Suppressor macrophage treated with lipopolysaccharide for 4 hours (primary cell): ENCODE measurements around the gene SGCG.

Source experiments
- DNase-seq: peaks from one replicate; pipeline ENCODE4 v3.0.0-alpha.2; 2020

The SGCG gene

DNA sequence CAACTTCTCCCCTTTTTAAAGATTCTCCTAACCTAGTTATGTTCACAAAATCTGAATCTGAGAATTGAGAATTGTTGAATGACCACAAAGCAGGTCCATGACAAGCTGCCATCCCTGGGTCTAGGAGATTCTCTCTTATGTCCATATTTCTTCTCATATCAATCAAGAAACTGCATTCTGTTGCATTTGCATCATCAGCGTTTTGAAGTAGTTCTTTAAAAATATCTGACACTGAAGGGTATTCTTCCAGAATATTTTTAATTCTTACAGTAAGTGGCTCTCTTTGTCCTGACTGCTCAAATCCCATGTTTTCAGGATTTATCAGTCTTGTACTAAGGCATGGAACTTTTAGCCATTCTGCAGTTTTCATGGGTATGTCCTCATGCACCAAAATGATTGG is 158.4 kb downstream of the SGCG start:
- DNase-seq = no peak

DNA sequence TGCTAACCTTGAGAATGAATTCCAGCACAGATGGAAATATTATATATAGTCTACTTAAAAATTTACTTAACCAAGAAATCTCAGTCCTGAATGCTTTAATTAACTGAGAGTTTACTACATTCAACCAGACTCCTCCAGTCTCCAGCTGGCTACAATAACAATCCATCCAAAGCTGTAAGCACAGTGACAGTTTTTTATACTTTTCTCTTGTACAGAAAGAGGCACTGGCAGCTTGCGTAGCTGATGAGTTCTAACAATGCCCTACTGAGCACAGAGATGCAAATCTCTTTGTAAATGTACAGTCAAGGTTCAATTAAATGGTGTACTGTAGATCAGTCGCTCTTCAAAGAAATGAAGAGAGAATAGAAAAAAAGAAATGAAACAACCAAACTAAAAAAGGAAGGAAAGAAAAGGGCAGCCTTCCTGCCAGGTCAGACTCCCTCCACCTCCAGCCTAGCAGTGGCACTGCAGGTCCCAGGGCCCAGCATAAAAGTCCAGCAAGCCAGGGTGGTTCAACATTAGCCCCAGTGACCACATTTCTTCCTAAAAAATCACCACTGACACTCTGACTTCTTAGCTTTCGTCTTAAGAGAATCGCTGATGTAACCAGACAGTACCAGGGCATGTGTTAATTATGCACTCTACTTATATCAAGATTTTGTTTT is 164.3 kb downstream of the SGCG start:
- no peak for DNase-seq

DNA sequence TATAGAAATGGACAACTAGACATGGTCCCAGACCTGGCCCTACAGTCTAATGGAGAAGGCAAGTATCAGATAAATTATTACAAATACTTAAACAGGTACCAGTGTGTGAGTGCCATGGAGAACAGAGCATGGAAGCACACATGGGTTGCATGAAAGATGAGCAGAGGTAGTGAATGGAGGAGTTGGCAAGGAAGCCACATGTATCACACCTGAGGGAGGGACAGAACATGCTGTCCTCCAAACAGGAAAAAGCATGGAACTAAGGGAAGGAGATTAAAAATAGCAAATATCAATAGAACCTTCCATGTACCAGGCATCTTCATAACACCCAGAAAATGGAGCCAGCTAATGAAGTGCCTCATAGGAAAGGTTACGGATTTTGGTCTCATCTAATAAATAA is 166.8 kb downstream of the SGCG start:
- DNase-seq = no peak

DNA sequence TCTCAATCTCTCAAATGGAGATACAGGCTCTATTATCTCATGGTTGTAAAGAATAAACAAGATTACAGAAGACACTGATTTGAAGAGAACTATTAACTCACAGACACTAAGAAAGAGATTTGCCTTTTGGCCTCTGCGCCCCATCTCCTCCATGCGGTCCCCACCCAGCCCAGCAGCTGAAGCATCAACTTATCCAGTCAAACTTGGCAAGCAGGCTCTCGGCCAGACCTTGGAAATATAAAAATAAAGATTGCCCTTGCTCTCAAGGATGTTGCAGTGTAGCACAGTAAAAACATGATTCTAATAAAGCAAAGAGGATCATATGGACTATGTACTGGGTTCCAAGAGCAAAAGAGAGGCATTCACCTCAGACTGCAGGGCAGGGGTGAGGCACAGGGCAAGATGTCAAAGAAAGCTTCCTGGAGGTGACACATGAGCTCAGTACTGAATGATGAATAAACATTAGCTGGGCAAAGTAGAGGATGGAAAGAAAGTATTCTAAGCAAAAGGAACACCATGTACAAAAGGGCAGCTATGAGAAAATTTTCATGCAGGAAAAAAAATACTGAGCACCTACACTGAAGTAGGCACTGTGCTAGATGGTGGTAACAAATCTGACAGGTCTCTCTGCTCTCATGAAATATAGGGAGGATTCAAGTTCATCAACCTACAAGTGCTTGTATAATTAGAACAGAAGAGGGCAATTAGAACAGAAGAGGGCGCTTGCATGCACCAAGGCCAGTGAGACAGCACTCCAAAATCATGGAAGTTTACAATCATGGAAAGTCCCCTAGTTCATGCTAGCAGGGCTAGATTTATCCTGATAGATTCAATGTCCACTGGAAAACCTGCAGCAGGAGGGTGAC is 167.7 kb downstream of the SGCG start:
- no peak for DNase-seq

DNA sequence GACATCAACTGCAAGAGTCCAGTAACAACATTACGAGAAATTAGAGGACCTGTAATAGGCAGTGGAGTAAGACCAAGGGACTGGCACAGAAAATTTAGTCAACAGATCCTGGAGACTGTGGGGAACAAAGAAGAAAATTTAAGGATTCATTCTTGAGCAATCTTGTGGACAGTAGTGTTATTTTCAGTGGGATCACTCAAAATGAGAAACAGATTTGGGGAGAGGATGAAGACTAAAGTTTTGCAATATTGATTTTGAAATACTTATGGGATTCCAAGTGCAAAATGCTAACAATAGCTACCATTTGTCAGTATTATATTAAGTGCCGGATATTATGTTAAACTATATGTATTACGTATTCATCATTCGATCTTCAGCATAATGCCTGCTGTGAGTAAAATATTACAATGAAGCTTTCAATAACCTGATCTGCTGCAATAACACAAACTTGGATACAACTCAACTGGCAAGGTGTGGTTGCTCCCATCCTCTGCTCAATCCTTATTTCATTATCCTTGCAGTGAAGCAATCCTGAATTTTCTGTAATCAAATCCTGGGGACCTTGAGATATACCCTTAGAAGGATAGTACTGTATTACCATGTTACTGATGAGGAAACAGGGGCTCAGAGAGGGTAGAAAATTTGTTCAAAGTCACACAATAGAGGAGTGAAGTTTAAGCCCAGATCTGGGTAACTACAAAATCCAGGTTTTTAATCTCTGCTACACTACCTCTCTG is 168.6 kb downstream of the SGCG start:
- DNase-seq = no peak

DNA sequence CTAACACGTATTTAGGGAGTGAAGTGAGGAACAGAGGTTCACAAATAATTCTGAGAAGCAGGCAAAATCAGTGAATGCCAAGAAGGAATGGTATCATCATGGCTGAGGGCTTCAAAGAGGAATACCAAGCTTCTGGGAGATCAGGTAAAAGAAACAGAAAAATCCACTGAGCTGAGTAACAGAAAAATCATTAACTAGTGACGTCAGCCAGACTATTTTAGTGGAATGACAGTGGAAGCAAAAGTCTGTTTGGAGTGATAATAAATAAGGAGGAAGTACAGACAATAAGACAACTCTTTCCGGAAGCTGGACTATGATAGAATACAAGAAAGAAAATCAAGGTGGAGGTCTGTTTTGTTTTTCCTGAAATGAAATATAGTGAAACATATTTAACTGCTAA is 169.2 kb downstream of the SGCG start:
- DNase-seq = no peak

DNA sequence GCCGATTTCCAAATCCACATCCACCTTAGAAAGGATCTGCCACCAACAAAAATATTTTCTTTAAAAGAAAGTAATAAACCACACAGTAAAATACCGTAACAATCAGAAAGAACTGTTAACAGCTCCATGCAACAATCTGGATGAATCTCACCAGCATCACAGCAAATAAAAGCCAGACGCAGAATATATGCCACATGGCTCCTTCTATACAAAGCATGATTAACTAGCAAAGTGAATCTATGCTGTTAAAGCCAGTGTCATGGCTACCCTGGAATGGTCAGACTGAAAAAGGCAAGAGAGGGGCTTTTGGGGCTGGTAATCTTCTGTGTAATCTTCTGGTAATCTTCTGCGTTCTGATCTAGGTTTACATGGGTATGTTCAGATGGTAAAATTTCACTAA is 171.4 kb downstream of the SGCG start:
- DNase-seq = no peak

DNA sequence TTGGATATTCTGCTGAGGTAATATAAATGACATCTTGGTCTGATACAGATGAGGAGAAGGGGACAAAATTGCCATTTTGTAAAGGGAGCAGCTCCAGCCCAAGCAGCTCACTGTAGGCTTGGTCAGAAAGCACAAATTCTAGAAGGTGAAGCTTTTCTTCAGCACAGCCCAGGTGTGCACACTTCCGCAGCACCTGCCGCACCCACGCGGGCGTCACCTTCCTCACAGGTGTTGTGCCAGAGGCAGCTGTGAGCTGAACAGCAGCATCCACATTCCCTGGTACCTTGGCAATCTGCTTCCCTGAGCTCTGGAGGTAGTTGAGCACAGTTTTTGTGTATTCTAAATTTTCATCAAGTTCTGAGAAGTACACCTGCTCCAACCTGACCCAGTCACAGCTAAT is 173.7 kb downstream of the SGCG start:
- DNase-seq = no peak

DNA sequence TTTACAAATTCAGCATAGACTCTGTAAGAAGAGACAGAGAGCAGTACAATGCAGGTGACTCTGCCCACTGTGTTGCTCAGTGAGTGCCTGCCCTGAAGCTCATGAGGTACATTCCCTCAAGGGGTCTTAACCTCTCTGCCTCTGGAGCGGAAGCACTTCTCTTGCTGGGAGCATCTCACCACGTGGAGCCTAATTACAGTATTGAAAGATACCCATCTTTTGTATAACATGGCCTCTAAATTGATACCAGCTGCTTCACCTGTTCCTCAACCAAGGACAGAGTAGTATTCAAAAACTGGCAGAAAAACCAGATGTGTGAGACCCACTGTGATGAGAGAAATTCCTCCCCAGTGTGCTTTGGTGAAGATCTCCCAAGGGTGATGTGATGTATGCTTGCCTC is 175.6 kb downstream of the SGCG start:
- no peak for DNase-seq

DNA sequence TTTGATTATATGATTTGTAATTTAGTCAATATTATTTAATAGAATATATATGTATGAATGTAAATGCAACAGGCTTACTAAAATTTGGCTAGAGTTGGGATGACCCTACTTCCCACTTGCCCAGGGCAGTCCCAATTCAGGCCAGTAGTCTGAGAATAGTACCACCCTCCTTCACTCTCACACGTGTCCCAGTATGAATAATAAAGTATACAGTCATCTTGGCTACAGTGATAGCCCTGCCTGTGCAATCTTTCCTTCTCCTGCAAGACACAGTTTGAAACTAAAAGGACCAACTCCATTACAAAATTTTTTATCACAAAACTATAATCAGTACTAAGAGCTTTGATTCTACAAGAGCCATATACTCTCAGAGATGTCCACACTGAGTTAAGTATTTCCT is 176.6 kb downstream of the SGCG start:
- no peak for DNase-seq

DNA sequence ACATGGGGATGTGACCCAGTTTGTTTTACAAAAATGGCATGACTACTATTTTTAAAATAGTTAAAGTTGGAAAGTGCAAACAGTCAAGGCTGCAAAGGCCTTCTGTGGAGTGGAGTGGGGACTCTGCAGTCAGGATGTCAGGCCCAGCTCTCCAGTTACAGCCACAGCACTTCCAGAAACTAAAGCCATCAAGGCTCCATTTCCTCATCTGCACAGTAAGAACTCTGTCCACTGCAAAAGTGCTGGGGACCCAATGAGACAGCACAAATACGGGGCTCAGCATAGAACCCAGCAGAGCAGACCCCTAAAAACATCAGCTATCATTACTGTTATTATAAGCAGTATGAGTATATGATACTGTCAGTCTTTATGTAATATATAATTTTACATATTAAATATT is 179.1 kb downstream of the SGCG start:
- no peak for DNase-seq

DNA sequence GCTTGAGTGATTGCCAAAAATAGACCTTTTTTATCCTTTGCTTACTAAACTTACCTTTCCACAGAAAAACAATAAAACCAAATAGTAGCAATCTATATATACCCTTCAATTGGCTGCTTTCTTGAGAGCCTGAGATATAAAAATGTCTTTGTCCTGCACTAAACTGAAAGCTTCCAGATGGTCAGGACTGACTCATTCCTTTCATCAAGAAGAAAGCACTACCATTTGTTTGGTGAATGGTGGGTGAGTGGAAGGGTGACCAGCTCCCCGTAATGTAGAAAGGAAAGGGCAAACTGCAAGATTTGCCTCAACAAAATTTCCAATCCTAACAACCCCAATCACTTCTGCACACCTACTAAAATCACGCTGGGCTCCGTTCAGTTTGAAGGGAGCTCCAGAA is 184.9 kb downstream of the SGCG start:
- DNase-seq = no peak

DNA sequence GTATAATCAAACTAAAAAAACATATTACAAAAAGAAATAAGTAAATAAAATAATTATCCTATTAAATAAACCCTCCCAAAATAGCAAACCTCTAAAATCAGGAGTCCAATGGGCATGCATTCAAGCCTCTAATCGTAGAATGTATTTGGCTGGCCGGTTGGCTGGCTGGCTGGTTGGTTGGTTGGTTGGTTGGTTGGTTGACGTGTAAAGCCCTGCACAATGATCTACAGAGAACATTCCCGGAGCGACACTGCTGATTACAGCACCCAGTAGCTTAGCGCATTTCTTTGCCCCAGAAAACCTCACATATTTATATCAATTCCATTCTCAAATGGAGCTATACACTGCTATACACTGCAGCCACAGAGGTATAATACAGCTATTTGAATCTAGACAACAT is 187.1 kb downstream of the SGCG start:
- no peak for DNase-seq

DNA sequence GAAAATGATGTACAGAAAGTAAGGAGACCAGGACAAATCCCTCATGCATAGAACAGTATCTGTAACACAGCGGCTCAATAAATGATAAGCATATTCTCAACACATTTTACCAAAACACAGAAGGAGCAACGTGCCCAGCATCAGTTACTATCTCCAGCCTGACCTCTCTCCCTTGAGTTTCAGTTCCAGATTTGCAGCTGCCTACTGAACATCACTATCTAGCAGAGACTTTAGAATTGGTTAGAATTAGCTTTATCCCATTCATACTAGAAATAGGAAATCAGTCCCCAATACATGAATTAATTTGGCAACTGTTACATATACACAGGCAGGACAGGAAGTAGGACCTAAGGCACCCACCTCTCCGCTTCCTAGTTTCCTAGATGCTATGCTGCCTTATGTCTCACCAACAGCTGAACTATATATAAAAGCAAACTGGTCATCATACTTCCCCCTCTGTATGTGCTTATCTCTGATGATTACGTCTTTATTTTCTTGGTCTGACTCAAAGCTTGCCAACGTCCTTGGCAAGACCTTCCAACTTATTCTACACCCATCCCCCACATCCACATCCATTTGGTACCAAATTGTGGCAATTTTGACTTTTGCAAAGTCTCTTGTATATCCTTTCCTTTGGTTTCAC is 191.6 kb downstream of the SGCG start:
- peak; percentile 52 for DNase-seq
